Smooth muscle cell of bladder (primary cell): ENCODE data around the gene JOSD1. TPM values are rescaled to one million over a fixed set of nuclear protein-coding genes. Genes with fewer than 3 reads are reported as not detected.

Experiments
- total RNA-seq: library from RNA; depleted of rRNA; stranded (reverse); fragments of >200 nt; gene quantifications from 2 replicates; pipeline ENCODE4 v1.2.3, GENCODE V29; 2014

JOSD1 gene
- total RNA-seq = 39.8 and 40.2 TPM in 2 replicates

GRCh38 chr22:38700789-38701628, at the start of gene JOSD1:
JOSD1 (minus strand) TSS chr22:38700943; CDS start chr22:38699987, 956 bp downstream.

GRCh38 chr22:38705235-38706100, 4.7 kb upstream of the JOSD1 start, which contains the start of gene GTPBP1:
GTPBP1 (plus strand) TSS chr22:38705944; CDS start chr22:38705956, 12 bp downstream.

GRCh38 chr22:38681582-38682335, 19.0 kb downstream of the JOSD1 start, which contains the start of gene TOMM22:
TOMM22 (plus strand) TSS chr22:38681957; CDS start chr22:38681979, 22 bp downstream.

GRCh38 chr22:38656256-38657044, 44.3 kb downstream of the JOSD1 start, which contains the start of the genes CBY1 and FAM227A:
CBY1 (plus strand) TSS chr22:38656638; CDS start chr22:38668055, 11,417 bp downstream.
FAM227A (minus strand) TSS chr22:38656392; CDS start chr22:38650168, 6,224 bp downstream.

Other genes starting within 250 kb of the JOSD1 start
- not detected in 2 replicates for gene KCNJ4, start 245.7 kb downstream of the JOSD1 start, total RNA-seq
- 109 and 130 TPM in 2 replicates for gene KDELR3, start 232.8 kb downstream of the JOSD1 start, total RNA-seq
- 372 and 530 TPM in 2 replicates for gene DDX17, start 194.6 kb downstream of the JOSD1 start, total RNA-seq
- gene DMC1, start 130.8 kb downstream of the JOSD1 start, total RNA-seq = 2.7 and 3.1 TPM in 2 replicates
- 1.6 and 2.1 TPM in 2 replicates for gene FAM227A, start 44.6 kb downstream of the JOSD1 start, total RNA-seq
- gene CBY1, start 44.3 kb downstream of the JOSD1 start, total RNA-seq = 16.2 and 23.5 TPM in 2 replicates
- gene TOMM22, start 19.0 kb downstream of the JOSD1 start, total RNA-seq = 63.0 and 73.4 TPM in 2 replicates
- gene GTPBP1, start 5.0 kb upstream of the JOSD1 start, total RNA-seq = 18.6 and 26.4 TPM in 2 replicates
- gene SUN2, start 55.1 kb upstream of the JOSD1 start, total RNA-seq = 42.7 and 48.8 TPM in 2 replicates
- gene DNAL4, start 93.2 kb upstream of the JOSD1 start, total RNA-seq = 17.2 and 21.4 TPM in 2 replicates
- gene NPTXR, start 143.1 kb upstream of the JOSD1 start, total RNA-seq = 0.14 and 0.46 TPM in 2 replicates
- gene CBX6, start 171.3 kb upstream of the JOSD1 start, total RNA-seq = 27.6 and 40.1 TPM in 2 replicates